DOHH2 (cell line): ENCODE results near the gene SMIM21.

Experiments
- H3F3A ChIP-seq: fragments of 200-600 bp; sonication (generic), shearing (Covaris generic); 2 replicates; pipeline ENCODE4 v1.6.0; 2016; ENCODE audit warnings: antibody characterized with exemption, mild to moderate bottlenecking; ENCODE audit not compliant: control insufficient read depth, insufficient read depth
- H3K27ac ChIP-seq: fragments of 200-600 bp; sonication (generic); 2 replicates; pipeline ENCODE4 v1.5.1; 2014; ENCODE audit warnings: low read depth, mild to moderate bottlenecking, low read length, moderate library complexity
- H3K27me3 ChIP-seq: fragments of 200-600 bp; sonication (generic); 2 replicates; pipeline ENCODE4 v1.6.1; 2014; ENCODE audit warnings: mild to moderate bottlenecking, low read length, mixed read lengths; ENCODE audit not compliant: control insufficient read depth
- H3K36me3 ChIP-seq: fragments of 200-600 bp; sonication (generic); 2 replicates; pipeline ENCODE4 v1.6.1; 2014; ENCODE audit warnings: mild to moderate bottlenecking, low read length, moderate library complexity, mixed read lengths; ENCODE audit not compliant: control insufficient read depth
- H3K4me1 ChIP-seq: fragments of 200-600 bp; sonication (generic); 2 replicates; pipeline ENCODE4 v1.6.1; 2014; ENCODE audit warnings: mild to moderate bottlenecking, low read length, mixed read lengths; ENCODE audit not compliant: control insufficient read depth
- H3K4me2 ChIP-seq: fragments of 200-600 bp; sonication (generic); 2 replicates; pipeline ENCODE4 v1.6.0; 2014; ENCODE audit warnings: mild to moderate bottlenecking, low read length, moderate library complexity
- H3K4me3 ChIP-seq: fragments of 200-600 bp; sonication (generic); 2 replicates; pipeline ENCODE4 v1.5.1; 2014; ENCODE audit warnings: mild to moderate bottlenecking, low read length, mixed read lengths
- H3K79me2 ChIP-seq: fragments of 200-600 bp; sonication (generic); 2 replicates; pipeline ENCODE4 v1.6.1; 2014; ENCODE audit warnings: mild to moderate bottlenecking, low read length, mixed read lengths; ENCODE audit not compliant: control insufficient read depth
- H3K9me2 ChIP-seq: fragments of 200-600 bp; sonication (generic); replicated peaks from 2 replicates; pipeline ENCODE4 v1.6.1; 2014; ENCODE audit warnings: mild to moderate bottlenecking, low read length, mixed read lengths; ENCODE audit not compliant: control insufficient read depth
- H3K9me3 ChIP-seq: fragments of 200-600 bp; sonication (generic); 2 replicates; pipeline ENCODE4 v1.6.1; 2014; ENCODE audit warnings: antibody characterized with exemption, low read length, mixed read lengths; ENCODE audit not compliant: control insufficient read depth, insufficient read depth
- H4K20me1 ChIP-seq: fragments of 200-600 bp; sonication (generic); 2 replicates; pipeline ENCODE4 v1.6.0; 2014; ENCODE audit warnings: low read depth, mild to moderate bottlenecking, antibody characterized with exemption, low read length, moderate library complexity; ENCODE audit not compliant: control insufficient read depth, insufficient read depth
- CTCF ChIP-seq: fragments of 200-600 bp; sonication (generic); IDR thresholded peaks from one replicate; pipeline ENCODE4 v1.5.1; 2014; ENCODE audit warnings: antibody characterized with exemption, mild to moderate bottlenecking, low read depth, low read length; ENCODE audit not compliant: poor library complexity, severe bottlenecking
- EZH2phosphoT487 ChIP-seq: fragments of 200-600 bp; sonication (generic); IDR thresholded peaks from 2 replicates; pipeline ENCODE4 v1.6.1; 2017; ENCODE audit warnings: borderline replicate concordance, mild to moderate bottlenecking, antibody characterized with exemption, low read length, moderate library complexity, mixed read lengths

The SMIM21 gene

GRCh38 chr18:75462178-75462832 is 34.8 kb upstream of the SMIM21 start:
- no peak overlapping the region for H3K4me3 ChIP-seq
- no peaks in the 10 kb centered on the region for H3K36me3 ChIP-seq
- no peaks in the 10 kb centered on the region for H3K79me2 ChIP-seq
- H4K20me1 ChIP-seq = no peaks in the 10 kb centered on the region
- no peaks in the 10 kb centered on the region for H3F3A ChIP-seq
- no peaks in the 10 kb centered on the region for H3K9me3 ChIP-seq
- no peak for TF ChIP-seq EZH2phosphoT487
- TF ChIP-seq CTCF = no peak
- H3K27me3 ChIP-seq = no peaks in the 10 kb centered on the region
- no peak overlapping the region for H3K4me2 ChIP-seq
- H3K27ac ChIP-seq = no peak overlapping the region
- H3K9me2 ChIP-seq = no peaks in the 10 kb centered on the region
- no peaks in the 10 kb centered on the region for H3K4me1 ChIP-seq

- Histone ChIP-seq H3K27me3 (no peaks in the 10 kb centered on the region), H3K79me2 (no peaks in the 10 kb centered on the region), H3F3A (no peaks in the 10 kb centered on the region), H3K4me1 (no peaks in the 10 kb centered on the region), H3K27ac (no peak overlapping the region), H3K36me3 (no peaks in the 10 kb centered on the region), H4K20me1 (no peaks in the 10 kb centered on the region), H3K9me3 (no peaks in the 10 kb centered on the region), H3K9me2 (no peaks in the 10 kb centered on the region), H3K4me3 (no peak overlapping the region), H3K4me2 (no peak overlapping the region)
- no peak for TF ChIP-seq EZH2phosphoT487
- TF ChIP-seq CTCF = no peak
These were observed 28.7 kb upstream of the SMIM21 start for GRCh38 chr18:75456199-75456631.

GRCh38 chr18:75455249-75456198 is 28.0 kb upstream of the SMIM21 start:
- TF ChIP-seq EZH2phosphoT487 = no peak
- TF ChIP-seq CTCF = no peak
- Histone ChIP-seq H3K27me3 (no peaks in the 10 kb centered on the region), H3K36me3 (no peaks in the 10 kb centered on the region)

More at GRCh38 chr18:75455249-75456198, 28.0 kb upstream of the SMIM21 start:
- no peaks in the 10 kb centered on the region for H3K79me2 ChIP-seq
- H3K4me1 ChIP-seq = no peaks in the 10 kb centered on the region
- no peak overlapping the region for H3K4me2 ChIP-seq
- no peaks in the 10 kb centered on the region for H3F3A ChIP-seq
- H3K9me2 ChIP-seq = no peaks in the 10 kb centered on the region
- H3K4me3 ChIP-seq = no peak overlapping the region
- H4K20me1 ChIP-seq = no peaks in the 10 kb centered on the region
- H3K27ac ChIP-seq = no peak overlapping the region
- no peaks in the 10 kb centered on the region for H3K9me3 ChIP-seq
